GM19043 (cell line): ENCODE results near the gene PLCH1.
"Not testable (repeated sequence)": the region's sequence is repeated elsewhere in the genome, so short reads cannot be mapped to it uniquely, and the experiment has no call there.

Experiments
- ATAC-seq: cut with Tn5 transposase; IDR thresholded peaks from one replicate; pipeline ENCODE4 v1.9.1; 2021; ENCODE audit warnings: low read depth; ENCODE audit not compliant: unreplicated experiment

PLCH1 gene

GRCh38 chr3:155651489-155652218 is 93.2 kb downstream of the PLCH1 start:
- ATAC-seq: no peak

DNA sequence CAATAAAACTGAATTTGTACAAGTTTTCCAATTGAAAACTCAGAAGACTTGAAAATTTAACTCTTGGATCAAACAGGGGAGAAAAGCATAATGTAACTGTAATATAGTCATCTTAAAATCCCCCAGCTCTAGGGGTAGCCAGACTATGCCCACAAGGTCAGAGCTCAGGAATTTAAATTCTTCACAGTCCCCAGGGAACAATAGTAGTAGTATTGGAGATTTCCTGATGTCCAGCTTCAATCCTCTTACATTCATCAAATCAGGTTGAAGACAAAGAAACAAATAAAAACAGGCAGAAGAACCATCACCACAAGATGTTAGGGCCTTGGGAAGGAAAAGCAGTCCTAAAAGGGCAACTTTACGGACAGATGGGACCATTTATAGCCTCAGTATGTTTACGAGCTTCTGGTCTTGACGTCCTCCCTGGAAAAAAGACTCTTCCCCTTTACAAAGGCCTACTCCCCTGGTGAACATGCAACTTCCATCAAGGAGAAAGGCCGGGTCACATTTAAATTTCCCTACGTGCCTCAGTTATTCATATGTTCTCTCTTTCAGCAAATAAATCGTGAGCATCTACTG is 96.8 kb downstream of the PLCH1 start:
- ATAC-seq: no peak

DNA sequence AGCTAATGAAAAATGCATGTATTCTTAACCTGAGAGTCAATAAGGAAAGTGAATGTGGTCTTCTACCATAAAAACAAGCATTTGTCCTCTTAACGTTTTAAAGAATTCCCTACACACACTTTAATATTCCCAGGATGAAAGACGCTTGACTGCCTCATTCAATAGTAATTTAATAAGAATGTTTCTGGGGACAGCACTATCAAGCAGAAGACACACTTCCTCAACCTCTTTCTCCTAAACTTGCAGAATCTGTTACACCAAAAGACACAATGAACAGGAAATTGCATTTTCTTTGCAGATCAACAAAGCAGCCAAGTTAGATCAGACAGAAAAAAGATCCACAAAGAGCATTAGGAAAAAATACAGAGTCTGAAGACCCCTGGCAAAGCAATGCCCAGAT is 97.7 kb downstream of the PLCH1 start:
- no peak for ATAC-seq

- no peak for ATAC-seq
These were observed 98.2 kb downstream of the PLCH1 start for GRCh38 chr3:155646669-155647068.

GRCh38 chr3:155646128-155646527 is 98.7 kb downstream of the PLCH1 start:
- ATAC-seq: no peak

- no peak for ATAC-seq
These were observed 101.2 kb downstream of the PLCH1 start for GRCh38 chr3:155643581-155644165.

- no peak for ATAC-seq
These were observed 102.9 kb downstream of the PLCH1 start for GRCh38 chr3:155641956-155642355.

DNA sequence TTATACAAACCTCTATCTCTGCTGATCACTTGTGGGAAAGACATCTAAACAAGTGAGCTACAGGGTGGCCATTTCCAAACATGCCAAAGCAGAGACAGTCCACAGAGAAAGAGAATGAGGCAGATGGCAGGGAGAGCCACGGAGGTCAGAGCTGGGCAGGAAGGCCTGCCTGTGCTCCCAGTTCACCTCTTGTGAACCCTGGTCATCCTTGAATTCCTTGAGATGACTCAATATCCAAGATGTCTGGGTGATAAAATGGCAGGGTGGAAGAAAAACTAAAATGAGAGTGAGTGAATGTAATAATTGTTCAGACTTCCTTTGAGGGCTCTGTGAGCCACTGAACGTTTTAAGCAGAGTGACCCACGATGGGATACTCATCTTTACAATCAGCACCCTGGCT is 104.8 kb downstream of the PLCH1 start:
- ATAC-seq: no peak

- ATAC-seq: no peak
These were observed 105.3 kb downstream of the PLCH1 start for GRCh38 chr3:155639462-155640055.

GRCh38 chr3:155638461-155638860 is 106.4 kb downstream of the PLCH1 start:
- not testable (repeated sequence) for ATAC-seq

- no peak for ATAC-seq
These were observed 107.3 kb downstream of the PLCH1 start for GRCh38 chr3:155637567-155637966.

GRCh38 chr3:155635056-155635455 is 109.8 kb downstream of the PLCH1 start:
- no peak for ATAC-seq

DNA sequence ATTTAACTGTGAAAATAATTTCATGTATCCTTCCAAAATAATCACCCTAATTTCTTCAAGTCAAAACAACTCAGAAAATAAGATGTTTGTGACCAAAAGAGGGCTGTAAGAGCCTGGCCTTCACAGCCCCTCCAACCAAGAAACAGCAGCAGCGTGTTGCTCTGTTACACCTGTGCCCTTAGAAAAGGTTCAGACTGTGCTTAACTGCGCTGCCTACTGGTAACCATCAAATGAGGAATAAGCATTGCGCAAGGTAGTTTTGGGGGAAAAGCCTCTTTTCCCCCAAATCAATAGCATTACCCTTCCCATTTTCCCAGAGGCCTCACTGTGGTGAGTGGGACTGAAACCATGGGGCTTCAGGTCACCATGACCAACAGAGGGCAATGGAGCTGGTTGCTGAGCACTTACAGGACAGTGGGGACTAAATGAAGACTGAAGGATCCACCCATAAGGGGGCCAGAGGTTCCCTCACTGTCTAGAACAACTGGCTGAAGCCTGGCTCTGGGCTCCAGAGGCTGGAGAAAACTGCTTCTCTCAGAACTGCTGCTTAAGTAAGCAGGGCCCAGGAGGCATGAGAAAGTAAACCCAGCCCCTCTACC is 110.7 kb downstream of the PLCH1 start:
- ATAC-seq: no peak

- ATAC-seq: no peak
These were observed 113.4 kb downstream of the PLCH1 start for GRCh38 chr3:155631323-155632019.

DNA sequence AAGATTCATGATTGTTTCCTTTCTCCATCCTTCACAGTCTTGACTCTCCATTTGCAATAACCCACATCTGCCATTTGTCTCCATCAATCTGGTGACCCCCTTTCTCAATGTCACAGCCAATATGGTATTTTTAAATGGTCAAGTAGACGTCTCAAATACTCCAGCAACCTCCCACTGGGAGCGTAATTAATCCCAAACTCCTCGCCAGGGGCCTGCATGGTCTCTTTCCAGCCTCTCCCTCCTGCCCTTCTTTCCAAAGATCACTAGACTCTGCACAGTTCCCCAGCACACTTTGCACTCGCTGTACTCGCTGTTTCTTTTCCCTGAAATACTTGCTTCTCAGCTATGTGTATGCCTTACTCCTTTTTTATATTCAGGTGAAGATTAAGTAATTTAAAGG is 115.3 kb downstream of the PLCH1 start:
- ATAC-seq: no peak

DNA sequence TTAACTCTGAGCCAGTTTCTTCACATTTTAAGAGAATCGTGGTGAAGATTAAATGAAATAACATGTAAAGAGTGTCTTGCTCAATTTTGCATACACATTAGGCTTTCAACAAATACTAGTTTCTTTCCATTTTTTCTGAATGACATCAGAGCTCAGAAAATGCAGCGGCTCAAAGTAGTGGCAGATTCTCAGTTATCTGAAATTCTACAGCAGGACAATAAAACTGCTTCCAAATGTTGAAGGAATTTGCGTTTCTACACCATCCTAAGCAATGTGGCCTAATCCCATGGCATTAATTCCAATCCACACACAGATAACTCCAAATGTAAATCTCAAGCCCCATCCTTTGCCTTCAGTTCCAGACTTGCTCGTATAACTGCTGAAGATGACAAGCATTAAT is 115.8 kb downstream of the PLCH1 start:
- ATAC-seq: no peak

DNA sequence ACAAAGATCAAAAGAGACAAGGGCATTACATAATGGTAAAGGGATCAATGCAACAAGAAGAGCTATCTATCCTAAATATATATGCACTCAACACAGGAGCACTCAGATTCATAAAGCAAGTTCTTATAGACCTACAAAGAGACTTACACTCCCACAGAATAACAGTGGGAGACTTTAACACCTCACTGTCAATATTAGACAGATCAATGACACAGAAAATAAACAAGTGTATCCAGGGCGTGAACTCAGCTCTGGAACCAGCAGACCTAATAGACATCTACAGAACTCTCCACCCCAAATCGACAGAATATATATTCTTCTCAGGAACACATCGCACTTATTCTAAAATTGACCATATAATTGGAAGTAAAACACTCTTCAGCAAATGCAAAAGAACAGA is 122.2 kb downstream of the PLCH1 start:
- not testable (repeated sequence) for ATAC-seq

DNA sequence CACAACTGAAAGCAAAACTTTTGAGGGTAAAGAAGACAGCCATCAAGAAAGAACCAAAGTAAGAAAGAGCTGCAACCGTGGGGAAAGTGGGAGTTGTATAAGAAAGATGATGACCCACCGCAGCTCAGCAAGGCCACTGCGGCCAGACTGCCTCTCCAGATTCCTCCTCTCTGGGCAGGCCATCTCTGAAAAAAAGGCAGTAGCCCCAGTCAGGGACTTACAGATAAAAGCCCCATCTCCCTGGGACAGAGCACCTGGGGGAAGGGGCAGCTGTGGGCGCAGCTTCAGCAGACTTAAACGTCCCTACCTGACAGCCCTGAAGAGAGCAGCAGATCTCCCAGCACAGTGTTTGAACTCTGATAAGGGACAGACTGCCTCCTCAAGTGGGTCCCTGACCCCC is 124.3 kb downstream of the PLCH1 start:
- ATAC-seq: not testable (repeated sequence)

DNA sequence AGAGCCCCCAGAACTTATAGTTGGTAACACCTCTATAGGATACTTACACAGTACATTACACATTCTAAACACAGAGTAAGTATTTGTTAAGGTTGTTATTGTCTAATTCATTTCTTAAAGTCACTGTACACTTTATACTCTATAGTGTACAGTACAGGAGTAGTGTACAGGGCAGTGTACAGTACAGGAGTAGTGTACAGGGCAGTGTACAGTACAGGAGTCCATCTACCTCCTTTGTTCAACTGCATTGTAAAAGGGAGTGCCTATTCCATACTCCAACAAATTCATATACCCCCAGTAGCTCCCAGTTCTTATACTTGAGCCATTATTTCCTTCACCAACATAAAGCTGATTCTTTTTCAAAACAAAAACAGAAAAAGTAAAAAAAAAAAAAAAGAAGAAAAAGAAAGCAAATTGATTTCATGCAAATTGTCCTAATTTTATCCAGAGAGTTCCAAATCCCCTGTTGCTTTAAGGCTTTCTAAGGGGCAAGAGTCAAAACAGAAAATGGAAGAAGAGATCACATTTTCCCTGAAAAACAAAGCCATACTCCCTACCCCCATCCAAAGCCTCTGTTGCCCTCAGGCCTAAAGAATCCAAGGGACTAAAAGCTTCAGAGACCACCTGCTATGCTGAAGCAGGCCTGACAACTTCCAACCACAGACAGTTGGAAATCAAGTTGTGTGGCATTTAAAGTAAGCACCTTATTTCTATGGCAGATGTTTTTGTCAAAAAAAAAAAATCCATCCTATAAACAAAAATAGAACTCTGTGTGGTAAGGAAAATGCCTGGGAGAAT is 125.6 kb downstream of the PLCH1 start:
- ATAC-seq: no peak

DNA sequence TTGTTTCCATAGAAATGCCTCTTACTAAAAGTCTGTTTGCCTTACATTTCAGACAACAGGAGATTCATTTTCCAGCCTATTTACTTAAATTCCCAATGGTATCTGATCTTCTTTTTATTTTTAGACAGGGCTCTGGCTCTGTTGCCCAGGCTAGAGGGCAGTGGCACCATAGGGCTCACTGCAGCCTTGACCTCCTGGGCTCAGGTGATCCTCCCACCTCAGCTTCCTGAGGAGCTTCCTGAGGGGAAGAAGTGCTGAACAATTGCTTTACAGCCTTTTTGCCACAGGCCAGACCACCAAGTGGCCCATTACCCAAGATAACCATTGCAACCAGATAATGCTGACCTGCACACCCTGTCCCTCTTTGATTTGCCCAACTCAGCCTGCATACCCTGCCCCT is 126.3 kb downstream of the PLCH1 start:
- no peak for ATAC-seq
